ENCODE data around the gene SMPD3.

SMPD3 gene

DNA sequence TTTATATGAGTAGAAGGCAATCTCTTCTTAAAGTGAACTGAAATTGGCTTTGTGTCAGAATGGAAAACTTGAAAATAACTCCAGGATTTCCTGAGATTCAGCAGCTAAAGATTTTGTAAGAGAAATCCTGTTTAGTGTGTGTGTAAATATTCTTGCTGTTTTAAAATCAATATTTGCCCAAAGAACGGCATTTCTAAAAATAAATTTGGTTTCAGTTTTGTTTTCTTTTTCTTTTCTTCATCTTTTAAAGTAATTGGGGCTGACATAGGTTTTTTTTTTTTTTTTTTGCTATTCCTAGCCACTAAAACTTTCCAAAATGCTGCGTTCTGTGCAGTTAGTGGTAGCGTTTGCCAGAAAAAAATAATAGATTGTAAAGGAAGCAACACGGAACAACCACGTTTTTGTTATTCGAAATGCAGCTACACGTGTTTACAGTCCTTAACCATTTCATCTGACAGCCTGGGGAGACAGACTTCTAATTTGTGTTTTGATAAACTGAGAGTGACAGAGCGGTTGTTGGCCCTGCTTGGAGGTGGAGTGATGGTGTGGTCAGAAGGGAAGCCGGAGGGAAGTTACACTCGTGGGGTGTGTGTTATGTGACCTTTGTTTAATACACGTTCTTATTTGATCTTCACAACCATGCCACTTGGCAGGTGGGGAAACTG lies 21.6 kb upstream of the SMPD3 start:
- H3K4me1 ChIP-seq (ENCODE audit: control insufficient read depth, insufficient read depth, low read length), result no peaks in the 10 kb centered on the region
- H3K9ac ChIP-seq (ENCODE audit: low read depth, low read length), result no peak overlapping the region
- H3K4me3 ChIP-seq (ENCODE audit: low read depth, low read length), result no peak overlapping the region

DNA sequence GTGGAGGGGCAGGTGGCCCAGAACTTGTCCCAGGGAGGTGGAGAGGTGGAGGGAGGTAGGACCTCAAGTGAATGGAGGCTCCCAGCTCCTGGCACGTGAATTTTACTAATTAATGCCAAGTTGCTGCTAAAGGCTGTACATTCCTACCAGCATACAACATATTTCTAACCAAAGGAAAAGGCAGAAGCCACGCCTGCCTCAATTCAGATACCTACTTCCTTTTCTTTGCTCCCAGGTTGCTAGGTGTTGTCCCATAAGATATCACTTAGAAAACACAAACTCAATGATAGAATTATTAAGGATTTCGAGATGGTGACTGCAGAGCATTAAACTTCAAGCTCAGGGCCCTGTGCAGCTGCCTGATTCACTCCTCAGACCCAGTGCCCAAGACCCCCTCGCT lies 20.5 kb upstream of the SMPD3 start:
- Histone ChIP-seq H3K9me3 (ENCODE audit: control insufficient read depth, insufficient read depth, low read length) (no peaks in the 10 kb centered on the region), H3K9ac (ENCODE audit: low read depth, low read length) (no peak overlapping the region), H3K4me1 (ENCODE audit: control insufficient read depth, insufficient read depth, low read length) (no peaks in the 10 kb centered on the region)

More for the DNA sequence above, 21.6 kb upstream of the SMPD3 start:
- Histone ChIP-seq H3K36me3 (ENCODE audit: control insufficient read depth, insufficient read depth, low read length) (no peaks in the 10 kb centered on the region), H3K9me3 (ENCODE audit: control insufficient read depth, insufficient read depth, low read length) (no peaks in the 10 kb centered on the region), H3K27me3 (ENCODE audit: control insufficient read depth, insufficient read depth, low read length) (no peaks in the 10 kb centered on the region)

DNA sequence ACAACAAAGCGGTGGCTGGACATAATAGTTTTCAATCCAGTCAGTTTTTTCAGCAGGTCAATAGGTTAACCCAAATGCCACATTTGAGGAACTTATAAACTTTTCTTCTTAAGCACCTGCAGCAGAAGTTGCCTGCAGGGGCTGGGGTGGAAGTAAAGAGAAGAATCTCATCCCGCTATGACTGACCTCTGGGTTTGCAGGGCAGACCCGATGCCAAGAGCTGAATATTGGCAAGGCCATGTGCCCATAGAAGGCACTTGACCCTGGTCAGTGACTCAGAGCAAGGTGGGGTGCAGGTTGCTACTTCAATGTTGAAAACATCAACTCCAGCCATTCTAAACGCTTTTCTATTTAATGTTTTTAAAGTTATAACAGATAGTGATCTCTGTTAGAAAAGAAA lies 17.9 kb upstream of the SMPD3 start:
- no peak overlapping the region for H3K9ac ChIP-seq (ENCODE audit: low read depth, low read length)
- no peaks in the 10 kb centered on the region for H3K4me1 ChIP-seq (ENCODE audit: control insufficient read depth, insufficient read depth, low read length)
- H3K9me3 ChIP-seq (ENCODE audit: control insufficient read depth, insufficient read depth, low read length), result no peaks in the 10 kb centered on the region
- H3K36me3 ChIP-seq (ENCODE audit: control insufficient read depth, insufficient read depth, low read length), result no peaks in the 10 kb centered on the region
- H3K4me3 ChIP-seq (ENCODE audit: low read depth, low read length), result no peak overlapping the region
- no peaks in the 10 kb centered on the region for H3K27me3 ChIP-seq (ENCODE audit: control insufficient read depth, insufficient read depth, low read length)

More for the DNA sequence above, 20.5 kb upstream of the SMPD3 start:
- Histone ChIP-seq H3K36me3 (ENCODE audit: control insufficient read depth, insufficient read depth, low read length) (no peaks in the 10 kb centered on the region), H3K4me3 (ENCODE audit: low read depth, low read length) (no peak overlapping the region), H3K27me3 (ENCODE audit: control insufficient read depth, insufficient read depth, low read length) (no peaks in the 10 kb centered on the region)

DNA sequence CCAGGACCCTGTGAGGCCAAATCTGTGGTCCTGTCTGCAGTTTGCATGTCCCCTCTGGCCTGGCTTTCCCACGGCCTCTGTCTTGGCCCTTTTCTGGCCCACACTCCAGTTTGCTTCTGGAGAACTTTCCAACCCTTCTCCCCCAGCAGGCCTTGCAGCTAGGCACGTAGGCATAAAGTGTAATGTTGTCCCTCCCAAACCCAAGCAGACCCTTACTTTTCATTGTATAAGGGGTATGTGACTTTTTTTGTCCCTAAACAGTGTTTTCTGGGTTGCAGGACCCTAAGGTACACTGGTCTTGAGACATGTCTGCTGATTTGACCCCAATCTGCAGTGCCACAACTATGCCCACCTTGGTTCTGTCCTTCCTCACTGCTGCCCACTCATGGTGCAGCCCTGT lies 15.6 kb upstream of the SMPD3 start:
- Histone ChIP-seq H3K36me3 (ENCODE audit: control insufficient read depth, insufficient read depth, low read length) (no peaks in the 10 kb centered on the region), H3K9me3 (ENCODE audit: control insufficient read depth, insufficient read depth, low read length) (no peaks in the 10 kb centered on the region), H3K27me3 (ENCODE audit: control insufficient read depth, insufficient read depth, low read length) (no peaks in the 10 kb centered on the region), H3K4me1 (ENCODE audit: control insufficient read depth, insufficient read depth, low read length) (no peaks in the 10 kb centered on the region), H3K9ac (ENCODE audit: low read depth, low read length) (no peak overlapping the region), H3K4me3 (ENCODE audit: low read depth, low read length) (no peak overlapping the region)

DNA sequence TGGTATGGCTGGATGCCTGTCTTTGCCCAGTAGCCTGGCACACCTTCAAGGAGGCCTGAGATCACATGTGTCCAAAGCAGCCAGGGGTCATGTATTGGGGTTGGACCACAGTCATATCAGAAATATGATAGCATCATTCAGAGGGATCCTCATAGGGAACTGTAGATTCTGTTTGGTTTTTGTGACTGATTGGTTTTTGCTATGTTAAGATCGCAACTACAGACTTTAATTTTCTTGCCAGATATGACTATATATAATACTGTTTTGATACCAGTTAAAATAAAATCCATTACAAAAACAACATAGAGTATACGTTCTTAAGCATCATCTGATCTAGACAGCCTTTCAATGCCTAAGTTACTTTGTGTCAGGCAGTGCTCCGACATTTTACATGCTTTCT lies 11.8 kb upstream of the SMPD3 start:
- Histone ChIP-seq H3K27me3 (ENCODE audit: control insufficient read depth, insufficient read depth, low read length) (no peaks in the 10 kb centered on the region), H3K4me1 (ENCODE audit: control insufficient read depth, insufficient read depth, low read length) (no peaks in the 10 kb centered on the region), H3K9ac (ENCODE audit: low read depth, low read length) (no peak overlapping the region), H3K36me3 (ENCODE audit: control insufficient read depth, insufficient read depth, low read length) (no peaks in the 10 kb centered on the region), H3K9me3 (ENCODE audit: control insufficient read depth, insufficient read depth, low read length) (no peaks in the 10 kb centered on the region), H3K4me3 (ENCODE audit: low read depth, low read length) (no peak overlapping the region)

DNA sequence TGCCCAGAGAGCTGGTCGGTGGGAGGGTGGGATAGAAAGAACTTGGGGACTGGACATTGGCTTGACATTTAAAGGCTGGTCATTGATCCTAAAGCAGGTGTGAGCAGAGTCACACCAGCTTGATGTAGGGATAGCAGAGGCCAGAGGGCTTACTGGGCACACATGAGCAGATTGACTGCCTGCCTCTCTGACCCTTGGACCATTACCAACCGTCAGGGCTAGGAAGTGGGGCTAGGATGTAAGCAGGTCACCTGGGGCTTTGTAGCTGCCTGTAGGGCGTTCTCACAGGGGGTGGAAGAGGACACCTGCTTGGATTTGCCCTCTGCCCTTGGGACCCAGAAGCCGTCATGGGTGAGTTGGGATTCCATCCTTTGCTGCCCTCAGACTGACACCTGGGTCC lies 11.1 kb upstream of the SMPD3 start:
- Histone ChIP-seq H3K36me3 (ENCODE audit: control insufficient read depth, insufficient read depth, low read length) (no peaks in the 10 kb centered on the region), H3K9ac (ENCODE audit: low read depth, low read length) (no peak overlapping the region), H3K9me3 (ENCODE audit: control insufficient read depth, insufficient read depth, low read length) (no peaks in the 10 kb centered on the region), H3K27me3 (ENCODE audit: control insufficient read depth, insufficient read depth, low read length) (no peaks in the 10 kb centered on the region), H3K4me1 (ENCODE audit: control insufficient read depth, insufficient read depth, low read length) (no peaks in the 10 kb centered on the region), H3K4me3 (ENCODE audit: low read depth, low read length) (no peak overlapping the region)

DNA sequence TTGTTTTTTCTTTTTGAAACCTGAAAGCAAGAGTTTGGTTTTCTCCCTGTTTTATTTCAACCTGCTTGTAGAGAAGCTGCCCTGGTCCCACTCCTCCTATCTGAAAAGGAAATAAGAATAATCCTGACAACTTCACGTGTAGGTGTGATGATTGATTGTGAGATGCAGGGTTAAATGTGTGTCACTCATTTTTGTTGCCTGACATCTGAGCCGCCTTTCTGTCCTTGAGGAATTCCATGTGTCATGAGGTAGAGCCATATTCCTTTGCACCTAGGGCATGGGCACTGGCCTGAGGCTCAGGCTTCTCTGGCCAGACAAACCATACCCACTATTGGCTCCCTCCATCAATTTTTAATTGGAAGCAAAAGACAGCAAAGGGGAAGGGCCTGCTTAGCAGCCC lies 10.2 kb upstream of the SMPD3 start:
- no peaks in the 10 kb centered on the region for H3K4me1 ChIP-seq (ENCODE audit: control insufficient read depth, insufficient read depth, low read length)
- H3K9ac ChIP-seq (ENCODE audit: low read depth, low read length), result no peak overlapping the region
- no peak overlapping the region for H3K4me3 ChIP-seq (ENCODE audit: low read depth, low read length)
- no peaks in the 10 kb centered on the region for H3K27me3 ChIP-seq (ENCODE audit: control insufficient read depth, insufficient read depth, low read length)
- no peaks in the 10 kb centered on the region for H3K36me3 ChIP-seq (ENCODE audit: control insufficient read depth, insufficient read depth, low read length)
- H3K9me3 ChIP-seq (ENCODE audit: control insufficient read depth, insufficient read depth, low read length), result no peaks in the 10 kb centered on the region

DNA sequence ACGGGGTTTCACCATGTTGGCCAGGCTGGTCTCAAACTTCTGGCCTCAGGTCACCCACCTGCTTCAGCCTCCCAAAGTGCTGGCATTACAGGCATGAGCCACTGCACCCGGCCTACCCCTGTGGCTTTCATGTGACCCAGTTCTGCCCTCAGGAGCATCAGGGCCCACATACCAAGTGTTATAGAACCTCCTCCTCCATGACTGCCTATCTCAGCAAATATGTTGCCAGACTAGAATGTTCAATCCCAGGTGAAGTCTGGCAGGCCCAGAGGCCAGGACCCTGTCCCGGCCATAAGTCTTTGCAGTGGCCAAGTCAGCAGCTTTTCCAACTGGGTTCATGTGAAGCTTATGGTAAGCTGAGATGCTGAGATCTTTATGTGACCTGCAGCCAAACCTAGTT lies 9.8 kb upstream of the SMPD3 start:
- Histone ChIP-seq H3K9me3 (ENCODE audit: control insufficient read depth, insufficient read depth, low read length) (no peaks in the 10 kb centered on the region), H3K27me3 (ENCODE audit: control insufficient read depth, insufficient read depth, low read length) (no peaks in the 10 kb centered on the region), H3K4me1 (ENCODE audit: control insufficient read depth, insufficient read depth, low read length) (no peaks in the 10 kb centered on the region), H3K4me3 (ENCODE audit: low read depth, low read length) (no peak overlapping the region), H3K36me3 (ENCODE audit: control insufficient read depth, insufficient read depth, low read length) (no peaks in the 10 kb centered on the region), H3K9ac (ENCODE audit: low read depth, low read length) (no peak overlapping the region)

DNA sequence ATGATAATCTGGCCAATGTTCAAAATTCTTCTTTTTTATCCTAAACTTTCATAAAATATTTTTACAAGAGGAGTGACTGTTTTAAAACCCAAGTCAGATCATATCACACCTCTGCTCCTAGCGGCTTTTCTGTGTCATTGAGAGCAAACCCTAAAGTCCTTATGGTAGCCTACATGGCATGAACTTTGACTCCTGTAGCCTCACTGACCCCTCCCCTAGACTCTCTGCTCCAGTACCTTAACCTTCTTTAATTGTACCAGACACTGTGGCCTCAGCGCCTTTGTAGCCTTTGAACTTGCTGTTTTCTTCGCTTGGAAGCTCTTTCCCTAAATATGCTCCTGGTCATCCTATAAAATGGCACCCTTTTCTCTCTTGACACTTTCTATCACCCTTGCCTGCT lies 7.3 kb upstream of the SMPD3 start:
- H3K4me1 ChIP-seq (ENCODE audit: control insufficient read depth, insufficient read depth, low read length), result no peaks in the 10 kb centered on the region
- no peaks in the 10 kb centered on the region for H3K27me3 ChIP-seq (ENCODE audit: control insufficient read depth, insufficient read depth, low read length)
- H3K9ac ChIP-seq (ENCODE audit: low read depth, low read length), result no peak overlapping the region
- no peaks in the 10 kb centered on the region for H3K9me3 ChIP-seq (ENCODE audit: control insufficient read depth, insufficient read depth, low read length)
- no peaks in the 10 kb centered on the region for H3K36me3 ChIP-seq (ENCODE audit: control insufficient read depth, insufficient read depth, low read length)
- H3K4me3 ChIP-seq (ENCODE audit: low read depth, low read length), result no peak overlapping the region

DNA sequence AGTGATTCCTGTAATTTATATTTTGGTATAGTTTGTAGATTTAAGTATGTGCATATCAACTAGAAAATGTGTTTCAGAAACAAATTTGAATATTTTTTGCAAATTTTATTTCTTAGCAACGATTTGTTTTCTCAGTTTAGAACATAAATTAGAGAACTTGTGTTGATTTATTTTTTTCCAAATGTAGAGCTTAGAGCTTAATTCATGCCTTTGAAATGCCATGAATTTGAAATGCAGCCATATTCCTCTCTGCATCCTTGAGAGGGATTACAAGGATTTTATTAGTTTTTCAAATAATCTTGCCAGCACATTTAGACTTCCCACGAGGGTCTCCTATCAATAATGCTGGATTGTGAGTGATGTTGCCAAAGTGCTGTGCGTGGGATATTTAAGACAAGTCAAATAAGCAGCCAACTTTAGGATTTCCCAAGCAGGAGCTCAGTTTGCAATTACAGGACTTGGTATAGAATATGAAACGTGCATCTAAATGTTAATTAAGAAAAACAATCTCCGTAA lies 6.7 kb upstream of the SMPD3 start:
- H3K4me3 ChIP-seq (ENCODE audit: low read depth, low read length), result no peak overlapping the region
- H3K36me3 ChIP-seq (ENCODE audit: control insufficient read depth, insufficient read depth, low read length), result no peaks in the 10 kb centered on the region
- no peaks in the 10 kb centered on the region for H3K4me1 ChIP-seq (ENCODE audit: control insufficient read depth, insufficient read depth, low read length)
- no peaks in the 10 kb centered on the region for H3K9me3 ChIP-seq (ENCODE audit: control insufficient read depth, insufficient read depth, low read length)
- H3K9ac ChIP-seq (ENCODE audit: low read depth, low read length), result no peak overlapping the region
- no peaks in the 10 kb centered on the region for H3K27me3 ChIP-seq (ENCODE audit: control insufficient read depth, insufficient read depth, low read length)

DNA sequence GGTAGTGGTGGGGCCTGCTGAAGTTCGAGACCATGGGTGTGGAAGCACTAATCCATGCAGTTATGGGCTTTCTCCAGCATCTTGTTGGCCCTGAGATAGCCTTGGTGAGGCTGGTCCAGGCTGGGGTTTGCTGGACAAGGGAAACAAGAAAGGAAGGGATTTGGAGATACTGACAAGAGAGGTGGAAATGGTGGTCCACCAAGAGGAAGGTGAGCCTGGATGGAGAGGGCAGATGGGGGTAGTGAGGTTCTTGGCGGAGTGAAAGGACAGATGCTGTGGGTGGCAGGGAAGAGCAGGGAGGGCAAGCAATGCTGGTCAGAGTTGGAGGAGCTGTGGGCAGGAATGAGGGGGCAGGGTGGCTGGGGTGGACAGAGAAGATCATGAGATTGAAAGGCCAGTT lies 5.5 kb upstream of the SMPD3 start:
- no peaks in the 10 kb centered on the region for H3K36me3 ChIP-seq (ENCODE audit: control insufficient read depth, insufficient read depth, low read length)
- H3K9me3 ChIP-seq (ENCODE audit: control insufficient read depth, insufficient read depth, low read length), result no peaks in the 10 kb centered on the region
- no peak overlapping the region for H3K9ac ChIP-seq (ENCODE audit: low read depth, low read length)
- H3K4me3 ChIP-seq (ENCODE audit: low read depth, low read length), result no peak overlapping the region
- no peaks in the 10 kb centered on the region for H3K27me3 ChIP-seq (ENCODE audit: control insufficient read depth, insufficient read depth, low read length)
- no peaks in the 10 kb centered on the region for H3K4me1 ChIP-seq (ENCODE audit: control insufficient read depth, insufficient read depth, low read length)

DNA sequence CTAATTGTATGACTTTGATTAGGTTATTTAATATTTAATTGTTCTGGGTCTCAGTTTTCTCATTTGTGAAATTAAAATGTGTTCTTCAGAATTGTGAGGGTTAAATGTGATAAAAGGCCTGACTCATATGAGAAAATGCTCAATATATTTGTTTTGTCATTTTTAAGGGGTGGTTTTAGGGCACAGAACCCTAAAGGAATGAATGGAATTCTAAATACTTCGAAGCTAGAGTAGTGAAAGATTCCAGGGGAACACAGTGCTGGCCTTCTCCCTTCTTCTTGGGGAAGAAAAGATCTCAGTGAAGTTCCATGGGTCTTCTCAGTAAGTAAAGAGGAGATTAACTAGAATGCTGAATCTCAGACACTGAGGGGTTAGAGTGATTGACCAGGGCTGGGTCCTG lies 3.9 kb upstream of the SMPD3 start:
- Histone ChIP-seq H3K9ac (ENCODE audit: low read depth, low read length) (no peak overlapping the region), H3K27me3 (ENCODE audit: control insufficient read depth, insufficient read depth, low read length) (peaks cover 8% of the 10 kb centered on the region), H3K36me3 (ENCODE audit: control insufficient read depth, insufficient read depth, low read length) (no peaks in the 10 kb centered on the region), H3K9me3 (ENCODE audit: control insufficient read depth, insufficient read depth, low read length) (no peaks in the 10 kb centered on the region), H3K4me3 (ENCODE audit: low read depth, low read length) (no peak overlapping the region), H3K4me1 (ENCODE audit: control insufficient read depth, insufficient read depth, low read length) (no peaks in the 10 kb centered on the region)
